Ascending aorta (tissue), 2 donors: ENCODE measurements around the gene CEP41. TPM values are rescaled to one million over a fixed set of nuclear protein-coding genes. Genes with fewer than 3 reads are reported as not detected.

Experiments used
- DNase-seq, 2 donors: peaks; one replicate each; pipeline ENCODE4 v3.0.0-alpha.2; 2019; ENCODE audit warnings: low spot score in 2 of 2
- H3K27ac ChIP-seq, 2 donors: fragments of 200-600 bp; sonication (generic); one replicate each; pipeline ENCODE4 v1.5.1; 2016 to 2017; ENCODE audit warnings: mild to moderate bottlenecking in 1 of 2
- H3K27me3 ChIP-seq: fragments of 200-600 bp; sonication (generic); one replicate; pipeline ENCODE4 v1.5.1; 2017
- H3K36me3 ChIP-seq, 2 donors: fragments of 200-600 bp; sonication (generic); one replicate each; pipeline ENCODE4 v1.5.1; 2016
- H3K4me1 ChIP-seq, 2 donors: fragments of 200-600 bp; sonication (generic); one replicate each; pipeline ENCODE4 v1.5.1; 2016 to 2017; ENCODE audit warnings: mild to moderate bottlenecking in 1 of 2
- H3K4me3 ChIP-seq, 2 donors: fragments of 200-600 bp; sonication (generic); one replicate each; pipeline ENCODE4 v1.5.1; 2016 to 2017; ENCODE audit warnings: mild to moderate bottlenecking in 1 of 2
- H3K9me3 ChIP-seq, 2 donors: fragments of 200-600 bp; sonication (generic); one replicate each; pipeline ENCODE4 v1.5.1; 2016
- intact Hi-C: fragments of 100-400 bp; cut with DNase I; formaldehyde crosslinking; loops from one replicate; pipeline ENCODE4 v1.15.1; 2023
- total RNA-seq: library from RNA; depleted of rRNA; stranded (reverse); fragments of >200 nt; gene quantifications from one replicate; pipeline ENCODE4 v1.1.0, GENCODE V29; 2016
- TF ChIP-seq, protein P1 (sequence below), 3 experiments: fragments of 200-600 bp in 2 of 3; fragments of 450-650 bp in 1 of 3; sonication (generic) in 2 of 3; IDR thresholded peaks; one replicate each; pipeline ENCODE4 v1.5.1; 2016 to 2019; ENCODE audit warnings: antibody characterized with exemption in 3 of 3, mild to moderate bottlenecking in 1 of 3, moderate library complexity in 1 of 3

CEP41 gene
- total RNA-seq, 1 donor from 2014 or later = 4.3 TPM

DNA sequence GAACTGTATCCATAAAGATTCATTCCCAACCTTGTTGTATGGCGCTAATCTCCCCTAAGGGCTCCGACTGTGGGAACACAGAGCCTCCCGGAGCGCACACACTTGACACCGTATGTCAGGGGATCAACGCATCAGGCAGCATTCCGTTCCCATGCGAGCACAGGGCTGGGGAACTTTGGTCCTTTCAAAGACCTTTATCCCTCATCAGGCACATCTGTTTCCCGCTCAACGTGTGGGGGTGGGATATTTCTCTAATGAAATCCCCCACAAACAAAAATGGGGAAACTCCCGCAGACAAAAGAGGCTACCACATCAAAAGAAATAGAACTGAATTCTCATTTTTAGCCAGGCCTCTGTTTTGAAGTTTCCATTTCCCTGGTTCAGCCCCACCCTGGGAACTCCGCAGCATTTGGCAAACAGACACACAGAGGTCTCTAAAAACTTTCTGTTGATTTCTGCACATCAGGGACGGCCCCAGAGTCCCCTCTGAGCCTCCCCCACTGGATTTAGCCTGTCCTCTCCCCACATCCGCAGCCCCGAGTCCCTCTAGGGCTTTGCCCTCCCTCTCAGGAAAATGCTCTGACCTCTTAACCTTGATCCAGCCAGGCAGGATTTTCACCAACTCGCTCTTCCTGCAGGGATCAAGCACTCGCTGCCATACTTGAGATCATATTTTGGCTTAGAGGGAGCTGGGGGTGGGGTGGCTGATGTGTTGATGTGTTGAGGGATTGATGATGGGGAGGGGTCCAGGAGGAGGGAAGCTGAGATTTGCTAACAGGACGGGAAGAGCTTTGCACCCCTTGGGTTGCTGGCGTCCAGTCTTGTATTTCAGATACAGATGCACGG lies 89.6 kb downstream of the CEP41 start:
- Histone ChIP-seq H3K9me3 (no peaks in the 10 kb centered on the region), H3K27ac (no peak overlapping the region), H3K4me1 (peaks cover 2 to 14% of the 10 kb centered on the region in 2 donors), H3K36me3 (no peaks in the 10 kb centered on the region), H3K27me3 (no peaks in the 10 kb centered on the region), H3K4me3 (no peak overlapping the region)
- no peak for DNase-seq
- intact Hi-C loops = loop anchor here (5.0 to 10.0 kb wide), 2 partner anchors 56 to 91 kb away; partner anchors contain the start of genes CEP41 and CPA4
- TF ChIP-seq, protein P1, sequence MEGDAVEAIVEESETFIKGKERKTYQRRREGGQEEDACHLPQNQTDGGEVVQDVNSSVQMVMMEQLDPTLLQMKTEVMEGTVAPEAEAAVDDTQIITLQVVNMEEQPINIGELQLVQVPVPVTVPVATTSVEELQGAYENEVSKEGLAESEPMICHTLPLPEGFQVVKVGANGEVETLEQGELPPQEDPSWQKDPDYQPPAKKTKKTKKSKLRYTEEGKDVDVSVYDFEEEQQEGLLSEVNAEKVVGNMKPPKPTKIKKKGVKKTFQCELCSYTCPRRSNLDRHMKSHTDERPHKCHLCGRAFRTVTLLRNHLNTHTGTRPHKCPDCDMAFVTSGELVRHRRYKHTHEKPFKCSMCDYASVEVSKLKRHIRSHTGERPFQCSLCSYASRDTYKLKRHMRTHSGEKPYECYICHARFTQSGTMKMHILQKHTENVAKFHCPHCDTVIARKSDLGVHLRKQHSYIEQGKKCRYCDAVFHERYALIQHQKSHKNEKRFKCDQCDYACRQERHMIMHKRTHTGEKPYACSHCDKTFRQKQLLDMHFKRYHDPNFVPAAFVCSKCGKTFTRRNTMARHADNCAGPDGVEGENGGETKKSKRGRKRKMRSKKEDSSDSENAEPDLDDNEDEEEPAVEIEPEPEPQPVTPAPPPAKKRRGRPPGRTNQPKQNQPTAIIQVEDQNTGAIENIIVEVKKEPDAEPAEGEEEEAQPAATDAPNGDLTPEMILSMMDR (IDR thresholded peaks at IDR 0.05) = no peak

DNA sequence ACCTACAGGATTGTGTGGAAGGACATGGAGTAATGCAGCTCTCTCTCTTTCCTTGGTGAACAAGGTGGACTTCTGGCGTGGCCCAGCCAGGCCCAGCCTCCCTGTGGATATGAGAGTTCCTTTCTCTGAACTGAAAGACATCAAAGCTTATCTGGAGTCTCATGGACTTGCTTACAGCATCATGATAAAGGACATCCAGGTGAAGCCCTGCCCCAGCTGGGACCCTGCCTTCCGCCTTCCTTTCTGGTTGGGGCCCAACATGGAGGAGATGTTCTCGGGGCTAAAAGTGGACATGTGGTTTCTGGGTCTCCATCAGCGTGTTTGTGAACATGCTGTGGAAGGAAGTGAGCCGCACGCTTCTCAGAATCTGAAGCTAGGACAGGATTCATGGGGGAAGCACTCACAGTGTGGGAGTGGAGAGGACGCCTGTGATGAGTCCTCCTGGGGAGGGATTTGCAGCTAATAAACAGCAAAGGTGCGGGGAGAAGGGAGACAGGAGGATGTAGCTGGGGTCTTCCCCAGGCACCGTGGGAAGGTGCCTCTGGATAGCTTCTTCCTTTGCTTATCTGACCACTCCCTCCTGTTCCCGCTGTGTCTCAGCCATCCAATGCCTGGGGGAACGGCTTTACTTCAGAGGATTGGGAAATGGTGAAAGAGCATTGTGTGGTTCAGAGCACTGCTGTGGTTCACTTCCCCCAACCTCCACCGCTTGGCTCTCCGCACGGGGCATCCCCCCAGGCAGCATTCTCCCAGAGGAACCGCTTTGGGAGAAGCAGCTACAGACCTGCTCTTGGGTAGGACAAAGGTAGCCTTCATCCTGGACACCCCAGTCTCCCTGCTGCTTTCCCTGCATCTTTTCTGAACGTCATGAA lies 90.7 kb downstream of the CEP41 start:
- H3K4me3 ChIP-seq = no peak overlapping the region
- no peaks in the 10 kb centered on the region for H3K9me3 ChIP-seq
- peaks cover 0 to 11% of the 10 kb centered on the region in 2 donors for H3K4me1 ChIP-seq
- H3K27me3 ChIP-seq = no peaks in the 10 kb centered on the region
- H3K27ac ChIP-seq = no peak overlapping the region
- intact Hi-C loops = loop anchor here (5.0 to 10.0 kb wide), 2 partner anchors 55 to 92 kb away; partner anchors contain the start of genes CEP41 and CPA4
- TF ChIP-seq, protein P1 (IDR thresholded peaks at IDR 0.05) = no peak
- DNase-seq = no peak
- no peaks in the 10 kb centered on the region for H3K36me3 ChIP-seq

GRCh38 chr7:130346941-130347340 lies 93.9 kb downstream of the CEP41 start:
- Histone ChIP-seq H3K9me3 (no peaks in the 10 kb centered on the region), H3K27me3 (no peaks in the 10 kb centered on the region), H3K4me3 (no peak overlapping the region), H3K36me3 (no peaks in the 10 kb centered on the region), H3K4me1 (no peaks in the 10 kb centered on the region), H3K27ac (no peak overlapping the region)
- TF ChIP-seq, protein P1 (IDR thresholded peaks at IDR 0.05) = no peak
- DNase-seq = no peak
- intact Hi-C loops = no loop called here

DNA sequence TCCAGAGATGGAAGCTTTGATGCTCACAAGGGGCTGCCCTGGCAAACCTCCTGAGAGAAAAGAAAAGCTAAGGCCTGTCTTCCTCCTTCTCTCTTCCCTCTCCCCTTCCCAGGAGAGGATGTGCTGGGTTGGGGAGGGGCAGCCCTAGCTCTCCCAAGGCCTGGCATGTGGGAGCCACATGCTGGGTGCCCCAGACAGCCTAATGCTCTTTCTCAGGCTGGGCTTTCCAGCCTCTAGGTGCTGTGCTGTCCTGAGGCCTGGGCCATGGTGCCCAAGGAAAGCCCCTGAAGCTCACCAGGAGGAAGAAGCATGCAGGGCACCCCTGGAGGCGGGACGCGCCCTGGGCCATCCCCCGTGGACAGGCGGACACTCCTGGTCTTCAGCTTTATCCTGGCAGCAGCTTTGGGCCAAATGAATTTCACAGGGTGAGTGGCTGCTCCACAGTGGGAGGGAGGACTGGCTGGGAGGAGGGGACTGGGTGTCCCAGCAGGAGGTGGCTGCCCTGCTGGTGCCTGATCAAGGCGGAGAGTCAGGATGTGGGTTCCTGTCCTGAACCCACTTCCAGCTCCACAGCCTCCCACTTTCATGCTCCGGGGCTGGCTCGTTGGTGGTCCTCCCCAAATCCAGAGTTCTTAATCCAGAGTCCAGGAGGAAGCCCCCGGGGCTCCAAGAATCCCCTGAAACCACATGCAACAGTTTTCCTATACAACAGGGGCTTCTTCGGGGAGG lies 94.5 kb downstream of the CEP41 start:
- Histone ChIP-seq H3K4me3 (no peak overlapping the region), H3K27ac (no peak overlapping the region), H3K9me3 (no peaks in the 10 kb centered on the region), H3K4me1 (no peaks in the 10 kb centered on the region), H3K27me3 (no peaks in the 10 kb centered on the region), H3K36me3 (no peaks in the 10 kb centered on the region)
- TF ChIP-seq, protein P1 (IDR thresholded peaks at IDR 0.05) = no peak
- intact Hi-C loops = no loop called here
- DNase-seq = no peak

DNA sequence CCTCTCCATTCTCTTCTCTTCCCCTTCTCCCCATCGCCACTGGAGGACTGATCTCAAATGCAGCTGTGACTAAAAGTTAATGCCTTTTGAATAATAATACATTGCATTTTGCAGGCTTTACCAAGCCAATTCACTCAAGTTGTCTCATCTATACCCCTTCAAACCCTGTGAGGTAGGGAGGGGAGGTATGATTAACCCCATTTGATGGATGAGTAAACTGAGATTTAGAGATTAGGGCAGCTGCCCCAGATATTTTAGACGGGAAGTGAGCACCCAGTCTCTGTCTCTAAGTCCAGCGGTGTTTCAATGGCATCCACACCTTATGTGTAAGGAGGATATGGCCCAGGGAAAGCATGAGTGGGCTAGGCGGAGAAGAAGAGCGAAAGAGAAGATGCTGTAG lies 95.1 kb downstream of the CEP41 start:
- no peaks in the 10 kb centered on the region for H3K27me3 ChIP-seq
- H3K36me3 ChIP-seq = no peaks in the 10 kb centered on the region
- intact Hi-C loops = no loop called here
- TF ChIP-seq, protein P1 (IDR thresholded peaks at IDR 0.05) = no peak
- no peak overlapping the region for H3K27ac ChIP-seq
- H3K4me3 ChIP-seq = no peak overlapping the region
- DNase-seq = no peak
- H3K4me1 ChIP-seq = no peaks in the 10 kb centered on the region
- H3K9me3 ChIP-seq = no peaks in the 10 kb centered on the region
